ENCODE measurements around the gene WNT3. TPM values are rescaled to one million over a fixed set of nuclear protein-coding genes. Genes with fewer than 3 reads are reported as not detected.
A peak's percentile ranks its signal among the peaks of the same experiment; 100 is the strongest.

WNT3 gene
- total RNA-seq, 4 donors from 2014 or later: 0.27 to 0.48 TPM; not detected in 2

- H3K4me1 ChIP-seq: peaks cover 11 to 18% (median 17%) of the 10 kb centered on the region in 4 donors
- H3K27me3 ChIP-seq: peaks cover 75% of the 10 kb centered on the region
- no peak overlapping the region for H3K4me3 ChIP-seq
- in situ Hi-C loops (cut with MboI; ENCODE audit: low pct_ligation_motif_present in 1 of 4, low pct_unique_long_range_greater_than_20kb in 1 of 4, low sequenced_read_pairs in 3 of 4) (no loop called here), intact Hi-C loops (cut with DNase I; ENCODE audit: low total_unique reads) (no loop called here)
- H3K36me3 ChIP-seq: no peaks in the 10 kb centered on the region
- DNase-seq: no peak
- WGBS, 2 donors (ENCODE audit: low coverage in 1 of 2): 34 to 41% methylated on average over 9 to 31 of the region's 31 CpGs
- no peak for TF ChIP-seq CTCF (IDR thresholded peaks at IDR 0.05)
- TF ChIP-seq EP300 (IDR thresholded peaks at IDR 0.05; ENCODE audit: low read depth): no peak
- TF ChIP-seq POLR2A (IDR thresholded peaks at IDR 0.05): no peak
- TF ChIP-seq POLR2AphosphoS5 (IDR thresholded peaks at IDR 0.05): no peak
- no peak overlapping the region for H3K27ac ChIP-seq
- H3K9me3 ChIP-seq: no peaks in the 10 kb centered on the region
These were observed 3.2 kb upstream of the WNT3 start for GRCh38 chr17:46821482-46822387.

DNA sequence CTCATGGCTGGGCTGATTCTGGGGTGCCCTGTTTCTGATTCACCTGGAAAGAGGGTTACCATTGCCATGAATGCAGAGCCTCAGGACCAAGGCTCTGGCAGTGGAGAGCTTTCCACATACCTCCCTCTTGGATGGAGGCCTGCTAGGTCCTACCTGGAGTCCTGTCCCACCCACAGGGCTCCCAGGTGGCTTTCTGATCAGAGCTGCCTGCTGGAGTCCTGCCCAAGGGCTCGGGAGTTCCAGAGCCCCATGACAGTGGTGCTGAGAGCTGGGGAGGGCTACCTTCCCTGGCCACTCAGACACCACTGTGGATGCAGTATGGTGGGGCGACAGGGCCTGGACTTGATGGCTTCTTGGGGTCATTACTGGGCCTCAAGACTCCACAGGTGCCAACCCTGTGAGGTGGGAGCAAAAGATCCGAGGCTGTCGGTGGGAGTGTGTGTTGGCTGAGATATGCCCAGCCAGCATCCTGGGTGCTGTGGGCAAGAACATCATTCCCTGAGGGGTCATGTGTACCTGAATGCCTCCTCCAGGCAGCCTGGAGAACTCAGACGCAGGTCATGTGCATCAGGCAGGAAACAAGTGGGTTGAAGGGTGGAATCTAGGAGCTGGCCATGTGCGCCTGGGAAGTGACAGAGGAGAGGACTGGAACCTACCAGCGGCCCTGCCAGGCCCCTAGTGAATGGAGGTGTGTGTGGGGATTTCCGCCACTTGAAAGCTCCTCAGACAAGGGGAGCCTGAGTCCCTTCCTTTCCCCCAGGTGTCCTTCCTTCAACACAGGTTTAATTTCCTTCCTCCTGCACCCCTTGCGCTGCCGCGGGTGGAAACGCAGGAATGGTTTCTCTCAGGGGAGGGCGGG lies 2.3 kb upstream of the WNT3 start:
- TF ChIP-seq POLR2AphosphoS5 (IDR thresholded peaks at IDR 0.05) (no peak), CTCF (IDR thresholded peaks at IDR 0.05) (no peak), POLR2A (IDR thresholded peaks at IDR 0.05) (no peak), EP300 (IDR thresholded peaks at IDR 0.05; ENCODE audit: low read depth) (no peak)
- in situ Hi-C loops (cut with MboI; ENCODE audit: low pct_ligation_motif_present in 1 of 4, low pct_unique_long_range_greater_than_20kb in 1 of 4, low sequenced_read_pairs in 3 of 4) (no loop called here), intact Hi-C loops (cut with DNase I; ENCODE audit: low total_unique reads) (no loop called here)
- WGBS, 2 donors (ENCODE audit: low coverage in 1 of 2): 39 to 63% methylated on average over 5 to 13 of the region's 13 CpGs
- no peak overlapping the region for H3K27ac ChIP-seq
- peaks cover 11 to 18% (median 17%) of the 10 kb centered on the region in 4 donors for H3K4me1 ChIP-seq
- peaks cover 83% of the 10 kb centered on the region for H3K27me3 ChIP-seq
- no peaks in the 10 kb centered on the region for H3K36me3 ChIP-seq
- no peak for DNase-seq
- no peak overlapping the region for H3K4me3 ChIP-seq
- no peaks in the 10 kb centered on the region for H3K9me3 ChIP-seq

- Histone ChIP-seq H3K27me3 (peaks cover 92% of the 10 kb centered on the region), H3K36me3 (no peaks in the 10 kb centered on the region), H3K27ac (no peak overlapping the region), H3K4me1 (peaks cover 11 to 18% (median 17%) of the 10 kb centered on the region in 4 donors), H3K9me3 (no peaks in the 10 kb centered on the region), H3K4me3 (peak overlapping the region in 1 of 4 donors; percentile 44)
- intact Hi-C loops (cut with DNase I; ENCODE audit: low total_unique reads): no loop called here
- in situ Hi-C loops (cut with MboI; ENCODE audit: low pct_ligation_motif_present in 1 of 4, low pct_unique_long_range_greater_than_20kb in 1 of 4, low sequenced_read_pairs in 3 of 4): no loop called here
- TF ChIP-seq EP300 (IDR thresholded peaks at IDR 0.05; ENCODE audit: low read depth) (no peak), POLR2A (IDR thresholded peaks at IDR 0.05) (no peak), CTCF (IDR thresholded peaks at IDR 0.05) (no peak), POLR2AphosphoS5 (IDR thresholded peaks at IDR 0.05) (no peak)
- DNase-seq: no peak
- 32% methylated on average over 24 of the region's 24 CpGs; no CpG with 5 or more reads in 1 of the 2 donors for WGBS, 2 donors (ENCODE audit: low coverage in 1 of 2)
These were observed 1.4 kb upstream of the WNT3 start for GRCh38 chr17:46819906-46820351.

Data from transverse colon (tissue), 4 donors.